SKM-1 (cell line): Measurements from ENCODE around the gene ZNF335.
"Not testable (repeated sequence)": the region's sequence is repeated elsewhere in the genome, so short reads cannot be mapped to it uniquely, and the experiment has no call there.

Experiments
- DNase-seq: peaks from one replicate; lab custom pipeline; 2025; ENCODE audit not compliant: unreplicated experiment; lab: John Stamatoyannopoulos, UW

The ZNF335 gene

GRCh38 chr20:45935416-45936046 is 36.5 kb downstream of the ZNF335 start:
- DNase-seq = no peak

GRCh38 chr20:45934586-45935415 is 37.2 kb downstream of the ZNF335 start, which contains the start of gene PCIF1:
Gene PCIF1 (plus strand): TSS chr20:45934683. CDS start chr20:45939000, 4,317 bp downstream.
- peak; percentile 91 for DNase-seq

DNA sequence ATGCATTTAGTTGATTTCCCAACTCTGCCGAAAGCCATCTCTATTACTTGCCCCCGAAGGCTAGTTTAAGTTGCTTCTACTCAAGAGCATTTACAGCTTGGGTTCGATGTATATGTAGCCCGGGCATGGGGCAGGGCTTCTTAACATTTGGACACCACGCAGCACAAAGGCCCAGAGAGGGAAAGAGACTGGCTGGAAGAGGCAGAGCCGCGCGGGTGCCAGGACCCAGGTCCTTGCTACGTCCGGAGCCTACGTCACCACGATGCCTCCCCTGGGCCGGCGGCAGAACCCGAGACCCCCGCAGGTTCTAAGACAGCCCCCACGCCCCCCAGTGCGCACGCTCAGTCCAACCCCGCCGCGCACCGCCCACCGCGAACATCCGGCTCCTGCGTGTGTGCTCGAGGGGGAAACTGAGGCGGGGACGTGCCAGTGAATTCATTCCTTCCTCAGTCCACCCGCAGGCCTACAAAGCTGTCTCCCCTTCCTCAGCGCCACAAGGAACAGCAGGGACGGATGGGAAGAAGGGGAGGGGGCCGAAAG is 37.9 kb downstream of the ZNF335 start:
- no peak for DNase-seq

GRCh38 chr20:45933266-45934045 is 38.5 kb downstream of the ZNF335 start:
- peak; percentile 54 for DNase-seq

DNA sequence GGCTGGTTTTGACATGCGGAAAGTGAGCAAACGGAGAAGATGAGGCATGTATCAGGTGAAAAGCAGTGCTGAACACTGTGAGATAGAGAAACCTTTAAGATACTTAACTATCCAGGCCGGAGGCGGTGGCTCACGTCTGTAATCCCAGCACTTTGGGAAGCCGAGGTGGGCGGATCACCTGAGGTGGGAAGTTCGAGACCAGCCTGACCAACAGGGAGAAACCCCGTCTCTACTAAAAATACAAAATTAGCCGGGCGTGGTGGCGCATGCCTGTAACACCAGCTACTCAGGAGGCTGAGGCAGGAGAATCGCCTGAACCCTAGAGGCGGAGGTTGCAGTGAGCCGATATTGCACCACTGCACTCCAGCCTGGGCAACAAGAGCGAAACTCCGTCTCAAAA is 40.3 kb downstream of the ZNF335 start:
- not testable (repeated sequence) for DNase-seq

GRCh38 chr20:45927071-45927878 is 44.7 kb downstream of the ZNF335 start:
- no peak for DNase-seq

- DNase-seq = no peak
Observed at GRCh38 chr20:45926731-45927070, 45.3 kb downstream of the ZNF335 start.

DNA sequence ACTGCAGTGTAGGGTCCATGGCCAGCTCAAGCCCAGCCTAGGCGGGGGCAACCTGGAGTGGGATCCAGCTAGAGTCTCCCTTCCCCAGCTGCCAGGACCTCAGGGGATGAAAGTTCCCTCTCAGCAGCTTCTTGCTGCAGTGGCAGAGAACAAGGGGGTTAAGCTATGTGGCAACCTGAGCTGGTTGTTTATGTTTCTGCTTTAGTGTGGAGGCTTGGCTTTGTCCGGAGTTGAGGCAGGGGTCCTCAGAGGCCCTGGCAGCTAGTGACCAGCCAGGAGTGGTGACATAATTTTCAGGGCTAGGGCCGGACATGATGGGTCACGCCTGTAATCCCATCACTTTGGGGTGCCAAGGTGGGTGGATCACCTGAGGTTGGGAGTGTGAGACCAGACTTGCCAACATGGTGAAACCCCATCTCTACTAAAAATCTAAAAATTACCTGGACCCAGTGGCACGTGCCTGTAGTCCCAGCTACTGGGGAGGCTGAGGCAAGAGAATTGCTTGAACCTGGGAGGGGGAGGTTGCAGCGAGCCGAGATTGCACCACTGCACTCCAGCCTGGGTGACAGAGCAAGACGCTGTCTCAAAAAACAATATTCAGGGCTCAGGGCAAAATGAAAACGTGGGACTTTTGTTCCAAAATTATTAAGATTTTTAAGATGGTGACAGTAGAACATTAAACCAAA is 46.0 kb downstream of the ZNF335 start:
- DNase-seq = no peak

- DNase-seq = no peak
Observed at GRCh38 chr20:45924391-45925261, 47.4 kb downstream of the ZNF335 start.

- no peak for DNase-seq
Observed at GRCh38 chr20:45921337-45922189, 50.4 kb downstream of the ZNF335 start.

- no peak for DNase-seq
Observed at GRCh38 chr20:45920462-45921336, 51.3 kb downstream of the ZNF335 start.

DNA sequence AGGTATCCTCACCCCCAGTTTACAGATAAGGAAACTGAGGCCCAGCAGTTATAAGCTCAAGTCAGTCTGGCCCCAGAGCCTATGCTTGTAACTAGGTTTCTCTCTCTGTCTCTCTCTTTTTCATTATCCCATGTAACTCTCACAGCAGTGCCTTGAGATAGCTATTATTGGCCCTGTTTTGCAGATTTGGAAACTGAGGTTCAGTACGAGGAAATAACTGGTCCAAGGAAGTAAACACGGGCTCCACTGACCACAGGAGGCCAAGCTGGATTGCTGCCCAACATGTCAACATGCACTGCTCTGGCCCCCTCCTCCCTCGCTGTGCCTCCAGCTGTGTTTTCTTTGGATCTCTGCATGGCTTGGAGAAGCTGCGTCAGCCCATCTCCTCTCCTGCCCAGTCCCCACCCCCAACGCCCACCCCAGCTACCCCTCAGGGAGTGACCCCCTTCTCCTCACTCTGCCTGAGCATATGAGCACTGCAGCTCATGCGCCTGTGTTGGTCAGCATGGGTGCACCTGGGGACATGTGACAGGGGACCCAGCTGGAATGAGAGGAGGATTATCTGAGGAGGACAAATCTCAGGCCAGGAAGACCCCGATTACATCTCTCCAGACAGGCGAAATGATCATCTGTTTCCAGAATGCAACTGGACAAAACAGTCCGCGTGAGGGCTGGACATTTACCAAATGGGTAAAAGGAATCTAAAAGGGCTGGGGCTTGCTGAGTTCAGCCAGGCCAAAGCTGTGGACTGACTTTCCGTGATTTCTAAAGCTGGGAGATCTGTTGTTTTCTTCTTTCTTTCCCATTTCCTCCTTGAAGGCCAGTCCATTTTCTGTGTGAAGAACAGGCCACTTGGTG is 52.2 kb downstream of the ZNF335 start:
- DNase-seq = no peak

GRCh38 chr20:45918779-45919537 is 53.0 kb downstream of the ZNF335 start:
- no peak for DNase-seq

DNA sequence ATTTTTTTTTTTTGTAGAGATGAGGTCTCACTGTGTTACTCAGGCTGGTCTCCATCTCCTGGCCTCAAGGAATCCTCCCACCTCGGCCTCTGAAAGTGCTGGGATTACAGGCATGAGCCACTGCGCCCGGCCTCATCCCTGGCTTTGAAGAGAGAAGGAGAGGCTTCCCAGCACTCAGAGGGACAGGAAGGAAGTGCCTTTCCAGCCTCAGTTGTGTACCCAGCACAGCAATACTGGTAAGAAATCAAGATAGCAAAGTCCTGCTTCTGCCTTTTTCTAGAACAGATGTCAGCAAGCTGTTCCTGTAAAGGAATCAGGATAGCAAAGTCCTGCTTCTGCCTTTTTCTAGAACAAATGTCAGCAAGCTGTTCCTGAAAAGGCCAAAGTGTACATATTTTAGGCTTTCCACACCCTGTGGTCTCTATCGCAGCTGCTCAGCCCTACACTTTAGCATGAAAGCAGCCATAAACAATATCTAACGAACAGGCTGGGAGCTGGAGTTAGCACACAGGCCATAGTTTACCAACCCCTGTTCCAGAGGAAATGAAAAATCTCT is 53.7 kb downstream of the ZNF335 start:
- no peak for DNase-seq

DNA sequence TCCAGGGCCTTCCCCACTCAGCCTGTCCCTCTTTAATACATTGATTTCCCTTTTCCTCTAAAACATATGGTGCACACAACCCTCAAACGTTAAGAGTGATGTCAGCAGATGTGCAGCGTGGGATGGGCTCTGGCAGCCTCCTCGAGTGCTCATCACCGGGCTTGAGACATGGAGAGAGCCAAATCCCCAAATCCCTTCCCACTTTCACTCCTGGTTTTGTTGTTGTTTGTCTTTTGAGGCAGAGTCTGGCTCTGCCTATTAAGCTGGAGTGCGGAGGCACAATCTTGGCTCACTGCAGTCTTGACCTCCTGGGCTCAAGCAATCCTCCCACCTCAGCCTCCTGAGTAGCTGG is 54.2 kb downstream of the ZNF335 start:
- DNase-seq = no peak
